ENCODE results near the gene DMBT1. TPM values are rescaled to one million over a fixed set of nuclear protein-coding genes. Genes with fewer than 3 reads are reported as not detected.
"Not testable (repeated sequence)": the region's sequence is repeated elsewhere in the genome, so short reads cannot be mapped to it uniquely, and the experiment has no call there.

Gene DMBT1
- total RNA-seq, 2 experiments from 2014 or later: not detected

- no peak for DNase-seq
- ChIA-PET POLR2A (no interaction called here), CTCF (no interaction called here)
- no peaks in the 10 kb centered on the region for H3K36me3 Mint-ChIP-seq (ENCODE audit: low read depth)
- peaks cover 3% of the 10 kb centered on the region for H3K9me3 Mint-ChIP-seq
- peaks cover 5% of the 10 kb centered on the region for H3K27me3 Mint-ChIP-seq
- no peak overlapping the region for H3K27ac Mint-ChIP-seq
- H3K4me1 Mint-ChIP-seq: peaks cover under 1% of the 10 kb centered on the region
- no peak overlapping the region for H3K4me3 Mint-ChIP-seq
Observed at GRCh38 chr10:122570920-122571319, 10.4 kb downstream of the DMBT1 start.

GRCh38 chr10:122571892-122572291 lies 11.3 kb downstream of the DMBT1 start:
- Mint-ChIP-seq H3K4me1 (no peaks in the 10 kb centered on the region), H3K27me3 (peaks cover 4% of the 10 kb centered on the region), H3K9me3 (peaks cover 3% of the 10 kb centered on the region), H3K36me3 (ENCODE audit: low read depth) (no peaks in the 10 kb centered on the region), H3K27ac (no peak overlapping the region), H3K4me3 (no peak overlapping the region)
- CTCF ChIA-PET: no interaction called here
- no peak for DNase-seq
- POLR2A ChIA-PET: no interaction called here

GRCh38 chr10:122575776-122576175 lies 15.2 kb downstream of the DMBT1 start:
- ChIA-PET CTCF (no interaction called here), POLR2A (no interaction called here)
- H3K27me3 Mint-ChIP-seq: peaks cover 3% of the 10 kb centered on the region
- H3K36me3 Mint-ChIP-seq (ENCODE audit: low read depth): no peaks in the 10 kb centered on the region
- no peak overlapping the region for H3K27ac Mint-ChIP-seq
- H3K9me3 Mint-ChIP-seq: peaks cover 3% of the 10 kb centered on the region
- H3K4me1 Mint-ChIP-seq: no peaks in the 10 kb centered on the region
- H3K4me3 Mint-ChIP-seq: no peak overlapping the region
- no peak for DNase-seq

GRCh38 chr10:122576291-122576690 lies 15.7 kb downstream of the DMBT1 start:
- ChIA-PET POLR2A (no interaction called here), CTCF (interaction anchor here (0.8 kb wide), 1 partner anchor 308 kb away, joined by 3 read pairs; no protein-coding TSS in a partner anchor)
- Mint-ChIP-seq H3K27ac (no peak overlapping the region), H3K4me1 (no peaks in the 10 kb centered on the region), H3K36me3 (ENCODE audit: low read depth) (no peaks in the 10 kb centered on the region), H3K4me3 (no peak overlapping the region), H3K9me3 (peaks cover 3% of the 10 kb centered on the region), H3K27me3 (peaks cover 3% of the 10 kb centered on the region)
- DNase-seq: no peak

- H3K27me3 Mint-ChIP-seq: no peaks in the 10 kb centered on the region
- H3K4me1 Mint-ChIP-seq: no peaks in the 10 kb centered on the region
- no peak overlapping the region for H3K27ac Mint-ChIP-seq
- DNase-seq: no peak
- no peak overlapping the region for H3K4me3 Mint-ChIP-seq
- no peaks in the 10 kb centered on the region for H3K36me3 Mint-ChIP-seq (ENCODE audit: low read depth)
- ChIA-PET POLR2A (no interaction called here), CTCF (interaction anchor here (0.8 kb wide), 1 partner anchor 310 kb away, joined by 3 read pairs; no protein-coding TSS in a partner anchor)
- peaks cover 3% of the 10 kb centered on the region for H3K9me3 Mint-ChIP-seq
Observed at GRCh38 chr10:122577311-122577885, 16.8 kb downstream of the DMBT1 start.

GRCh38 chr10:122586070-122586469 lies 25.5 kb downstream of the DMBT1 start:
- DNase-seq; CTCF ChIA-PET; H3K4me1 Mint-ChIP-seq; H3K27ac Mint-ChIP-seq; POLR2A ChIA-PET; H3K9me3 Mint-ChIP-seq; H3K4me3 Mint-ChIP-seq; H3K36me3 Mint-ChIP-seq (ENCODE audit: low read depth); H3K27me3 Mint-ChIP-seq: not testable (repeated sequence)

- no peaks in the 10 kb centered on the region for H3K9me3 Mint-ChIP-seq
- H3K4me1 Mint-ChIP-seq: no peaks in the 10 kb centered on the region
- no peak for DNase-seq
- no peak overlapping the region for H3K4me3 Mint-ChIP-seq
- no peaks in the 10 kb centered on the region for H3K36me3 Mint-ChIP-seq (ENCODE audit: low read depth)
- ChIA-PET POLR2A (no interaction called here), CTCF (no interaction called here)
- H3K27ac Mint-ChIP-seq: no peak overlapping the region
- no peaks in the 10 kb centered on the region for H3K27me3 Mint-ChIP-seq
Observed at GRCh38 chr10:122587098-122587760, 26.7 kb downstream of the DMBT1 start.

- ChIA-PET POLR2A (no interaction called here), CTCF (no interaction called here)
- H3K36me3 Mint-ChIP-seq (ENCODE audit: low read depth): no peaks in the 10 kb centered on the region
- no peaks in the 10 kb centered on the region for H3K4me1 Mint-ChIP-seq
- no peak for DNase-seq
- no peaks in the 10 kb centered on the region for H3K9me3 Mint-ChIP-seq
- H3K27ac Mint-ChIP-seq: no peak overlapping the region
- H3K27me3 Mint-ChIP-seq: no peaks in the 10 kb centered on the region
- no peak overlapping the region for H3K4me3 Mint-ChIP-seq
Observed at GRCh38 chr10:122588381-122588780, 27.8 kb downstream of the DMBT1 start.

- Mint-ChIP-seq H3K4me1 (no peaks in the 10 kb centered on the region), H3K36me3 (ENCODE audit: low read depth) (no peaks in the 10 kb centered on the region), H3K27me3 (no peaks in the 10 kb centered on the region), H3K9me3 (no peaks in the 10 kb centered on the region), H3K4me3 (no peak overlapping the region), H3K27ac (no peak overlapping the region)
- POLR2A ChIA-PET: no interaction called here
- CTCF ChIA-PET: no interaction called here
- no peak for DNase-seq
Observed at GRCh38 chr10:122590153-122590552, 29.6 kb downstream of the DMBT1 start.

- Mint-ChIP-seq H3K36me3 (ENCODE audit: low read depth) (no peaks in the 10 kb centered on the region), H3K9me3 (no peaks in the 10 kb centered on the region), H3K27ac (no peak overlapping the region), H3K4me3 (no peak overlapping the region), H3K27me3 (no peaks in the 10 kb centered on the region), H3K4me1 (no peaks in the 10 kb centered on the region)
- POLR2A ChIA-PET: no interaction called here
- CTCF ChIA-PET: no interaction called here
- no peak for DNase-seq
Observed at GRCh38 chr10:122591736-122592135, 31.2 kb downstream of the DMBT1 start.

- CTCF ChIA-PET: no interaction called here
- H3K9me3 Mint-ChIP-seq: no peaks in the 10 kb centered on the region
- H3K4me1 Mint-ChIP-seq: no peaks in the 10 kb centered on the region
- POLR2A ChIA-PET: no interaction called here
- H3K4me3 Mint-ChIP-seq: no peak overlapping the region
- no peaks in the 10 kb centered on the region for H3K27me3 Mint-ChIP-seq
- H3K27ac Mint-ChIP-seq: no peak overlapping the region
- no peaks in the 10 kb centered on the region for H3K36me3 Mint-ChIP-seq (ENCODE audit: low read depth)
- DNase-seq: no peak
Observed at GRCh38 chr10:122592161-122592560, 31.6 kb downstream of the DMBT1 start.

- H3K36me3 Mint-ChIP-seq (ENCODE audit: low read depth): no peaks in the 10 kb centered on the region
- no peaks in the 10 kb centered on the region for H3K27me3 Mint-ChIP-seq
- H3K9me3 Mint-ChIP-seq: no peaks in the 10 kb centered on the region
- ChIA-PET CTCF (no interaction called here), POLR2A (no interaction called here)
- H3K4me3 Mint-ChIP-seq: no peak overlapping the region
- H3K27ac Mint-ChIP-seq: no peak overlapping the region
- H3K4me1 Mint-ChIP-seq: no peaks in the 10 kb centered on the region
- DNase-seq: no peak
Observed at GRCh38 chr10:122617476-122618270, 57.1 kb downstream of the DMBT1 start.

GRCh38 chr10:122618461-122619165 lies 58.1 kb downstream of the DMBT1 start:
- H3K27me3 Mint-ChIP-seq: no peaks in the 10 kb centered on the region
- H3K9me3 Mint-ChIP-seq: no peaks in the 10 kb centered on the region
- no peaks in the 10 kb centered on the region for H3K4me1 Mint-ChIP-seq
- no peaks in the 10 kb centered on the region for H3K36me3 Mint-ChIP-seq (ENCODE audit: low read depth)
- ChIA-PET POLR2A (no interaction called here), CTCF (interaction anchor here (0.9 kb wide), 1 partner anchor 22 kb away, joined by 3 read pairs; no protein-coding TSS in a partner anchor)
- H3K4me3 Mint-ChIP-seq: no peak overlapping the region
- DNase-seq: no peak
- no peak overlapping the region for H3K27ac Mint-ChIP-seq
